Tongue (tissue), 2 donors: ENCODE measurements around the gene DYNC2LI1. TPM values are rescaled to one million over a fixed set of nuclear protein-coding genes. Genes with fewer than 3 reads are reported as not detected.
A peak's percentile ranks its signal among the peaks of the same experiment; 100 is the strongest.

Experiments
- DNase-seq: peaks from one replicate; pipeline ENCODE4 v3.0.0-alpha.2; 2015
- total RNA-seq: library from RNA; depleted of rRNA; stranded (reverse); fragments of >200 nt; gene quantifications from one replicate; pipeline ENCODE4 v1.2.3, GENCODE V29; 2014

DYNC2LI1 gene
- total RNA-seq, 1 donor from 2014 or later, result 37.3 TPM

GRCh38 chr2:43763091-43763490 lies 10.7 kb upstream of the DYNC2LI1 start:
- DNase-seq, result no peak

GRCh38 chr2:43764086-43764705 lies 9.6 kb upstream of the DYNC2LI1 start:
- DNase-seq, result peak; percentile 32

- DNase-seq, result no peak
These were observed 7.8 kb upstream of the DYNC2LI1 start for GRCh38 chr2:43766006-43766405.

- no peak for DNase-seq
These were observed 778 bp downstream of the DYNC2LI1 start for GRCh38 chr2:43774617-43775016.

- DNase-seq, result no peak
These were observed 2.5 kb downstream of the DYNC2LI1 start for GRCh38 chr2:43776324-43776723.

- no peak for DNase-seq
These were observed 3.6 kb downstream of the DYNC2LI1 start for GRCh38 chr2:43777306-43777926.

- no peak for DNase-seq
These were observed 4.4 kb downstream of the DYNC2LI1 start for GRCh38 chr2:43778233-43778632.

GRCh38 chr2:43787895-43788294 lies 14.1 kb downstream of the DYNC2LI1 start:
- DNase-seq, result no peak

GRCh38 chr2:43788646-43789045 lies 14.8 kb downstream of the DYNC2LI1 start:
- no peak for DNase-seq

- DNase-seq, result peak; percentile 40
These were observed 16.3 kb downstream of the DYNC2LI1 start for GRCh38 chr2:43790147-43790546.

- no peak for DNase-seq
These were observed 17.4 kb downstream of the DYNC2LI1 start for GRCh38 chr2:43791035-43791765.

- DNase-seq, result no peak
These were observed 18.8 kb downstream of the DYNC2LI1 start for GRCh38 chr2:43792653-43793052.

- no peak for DNase-seq
These were observed 21.1 kb downstream of the DYNC2LI1 start for GRCh38 chr2:43794956-43795355.

- DNase-seq, result no peak
These were observed 22.4 kb downstream of the DYNC2LI1 start for GRCh38 chr2:43796206-43796605.

- no peak for DNase-seq
These were observed 24.5 kb downstream of the DYNC2LI1 start for GRCh38 chr2:43798300-43798699.

- no peak for DNase-seq
These were observed 27.1 kb downstream of the DYNC2LI1 start for GRCh38 chr2:43800894-43801293.

GRCh38 chr2:43802135-43802534 lies 28.3 kb downstream of the DYNC2LI1 start:
- DNase-seq, result no peak

GRCh38 chr2:43803113-43803512 lies 29.3 kb downstream of the DYNC2LI1 start:
- DNase-seq, result no peak

- no peak for DNase-seq
These were observed 32.8 kb downstream of the DYNC2LI1 start for GRCh38 chr2:43806719-43807031.

- no peak for DNase-seq
These were observed 36.6 kb downstream of the DYNC2LI1 start for GRCh38 chr2:43810452-43810851.

- DNase-seq, result no peak
These were observed 37.0 kb downstream of the DYNC2LI1 start for GRCh38 chr2:43810888-43811287.

GRCh38 chr2:43812006-43812405 lies 38.2 kb downstream of the DYNC2LI1 start:
- no peak for DNase-seq

GRCh38 chr2:43812947-43813346 lies 39.1 kb downstream of the DYNC2LI1 start:
- DNase-seq, result no peak

GRCh38 chr2:43814711-43815110 lies 40.9 kb downstream of the DYNC2LI1 start:
- no peak for DNase-seq
